ENCODE data around the gene ARHGAP10.

ARHGAP10 gene

GRCh38 chr4:148092316-148093014 is 360.6 kb downstream of the ARHGAP10 start:
- DNase-seq (ENCODE audit: low read depth): no peak

- no peak for DNase-seq (ENCODE audit: low read depth)
Observed at GRCh38 chr4:148093065-148093464, 361.2 kb downstream of the ARHGAP10 start.

- DNase-seq (ENCODE audit: low read depth): no peak
Observed at GRCh38 chr4:148094149-148094548, 362.3 kb downstream of the ARHGAP10 start.

GRCh38 chr4:148095346-148095923 is 363.5 kb downstream of the ARHGAP10 start:
- no peak for DNase-seq (ENCODE audit: low read depth)

GRCh38 chr4:148097801-148098200 is 365.9 kb downstream of the ARHGAP10 start:
- no peak for DNase-seq (ENCODE audit: low read depth)

GRCh38 chr4:148101235-148101634 is 369.3 kb downstream of the ARHGAP10 start:
- no peak for DNase-seq (ENCODE audit: low read depth)

GRCh38 chr4:148101790-148102189 is 369.9 kb downstream of the ARHGAP10 start:
- no peak for DNase-seq (ENCODE audit: low read depth)

GRCh38 chr4:148103597-148104355 is 371.9 kb downstream of the ARHGAP10 start:
- no peak for DNase-seq (ENCODE audit: low read depth)

GRCh38 chr4:148108766-148109165 is 376.9 kb downstream of the ARHGAP10 start:
- DNase-seq (ENCODE audit: low read depth): no peak

GRCh38 chr4:148109216-148109615 is 377.3 kb downstream of the ARHGAP10 start:
- no peak for DNase-seq (ENCODE audit: low read depth)

GRCh38 chr4:148110169-148110568 is 378.3 kb downstream of the ARHGAP10 start:
- no peak for DNase-seq (ENCODE audit: low read depth)

GRCh38 chr4:148112231-148112982 is 380.5 kb downstream of the ARHGAP10 start:
- DNase-seq (ENCODE audit: low read depth): no peak

GRCh38 chr4:148114436-148114835 is 382.5 kb downstream of the ARHGAP10 start:
- no peak for DNase-seq (ENCODE audit: low read depth)

GRCh38 chr4:148116264-148116663 is 384.4 kb downstream of the ARHGAP10 start:
- DNase-seq (ENCODE audit: low read depth): no peak

GRCh38 chr4:148116969-148117368 is 385.1 kb downstream of the ARHGAP10 start:
- no peak for DNase-seq (ENCODE audit: low read depth)

GRCh38 chr4:148118179-148118578 is 386.3 kb downstream of the ARHGAP10 start:
- no peak for DNase-seq (ENCODE audit: low read depth)

GRCh38 chr4:148118633-148119032 is 386.7 kb downstream of the ARHGAP10 start:
- DNase-seq (ENCODE audit: low read depth): no peak

- DNase-seq (ENCODE audit: low read depth): no peak
Observed at GRCh38 chr4:148120216-148120615, 388.3 kb downstream of the ARHGAP10 start.
